ENCODE results near the gene TIAM1. TPM values are rescaled to one million over a fixed set of nuclear protein-coding genes. Genes with fewer than 3 reads are reported as not detected.

The TIAM1 gene
- total and polyA plus RNA-seq, 2 of the 8 experiments (the other 6 are each of a cell fraction or from before 2014, with no cell fraction given), result 10.1 to 30.7 TPM

DNA sequence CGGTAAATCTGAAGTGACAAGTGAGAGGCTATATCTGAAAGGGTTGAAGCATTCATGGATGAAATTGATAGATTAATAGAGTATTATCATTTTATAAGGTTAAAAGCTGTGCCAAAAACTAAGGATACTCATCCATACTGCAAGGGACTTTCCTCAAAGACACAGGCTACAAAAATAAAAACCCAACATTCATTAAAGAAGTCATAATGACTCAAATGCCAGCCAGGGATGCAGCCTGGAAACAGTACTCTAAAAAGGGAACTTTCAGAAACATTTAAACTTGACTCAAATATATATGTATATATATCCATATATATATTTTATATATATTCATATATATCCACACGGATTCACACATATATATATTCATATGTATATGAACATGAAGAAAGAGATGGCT lies 1.1 kb upstream of the TIAM1 start:
- Histone ChIP-seq H3K23ac (ENCODE audit: insufficient read length) (no peak overlapping the region), H4K91ac (replicated peaks; ENCODE audit: insufficient read length, low read length) (no peak overlapping the region), H3K79me2 (ENCODE audit: control insufficient read depth in 1 of 2, insufficient read depth in 2 of 2, low read length in 2 of 2) (peaks cover 0 to 12% of the 10 kb centered on the region in 2 experiments; a peak in 2 of 4 replicates), H4K5ac (ENCODE audit: insufficient read length, low read depth, low read length) (no peak overlapping the region), H3K4me2 (ENCODE audit: insufficient read depth in 1 of 2, low read depth in 2 of 2, low read length in 2 of 2) (no peak overlapping the region; a peak in 1 of 4 replicates), H3K14ac (ENCODE audit: insufficient read length) (no peak overlapping the region), H3K4me1 (replicated peaks in 1 of 4; ENCODE audit: control insufficient read depth in 3 of 4, insufficient read depth in 4 of 4, low read length in 3 of 4) (peaks cover 0 to 5% (median 3%) of the 10 kb centered on the region in 4 experiments; a peak in 3 of 7 replicates), H3K18ac (ENCODE audit: extremely low read depth, low read length) (no peak overlapping the region), H3K27me3 (replicated peaks in 1 of 4; ENCODE audit: control insufficient read depth in 3 of 4, extremely low read depth in 1 of 4, insufficient read depth in 3 of 4, low read length in 3 of 4) (peaks cover 0 to 2% (median 0%) of the 10 kb centered on the region in 4 experiments; a peak in 1 of 7 replicates), H3K9me3 (ENCODE audit: insufficient read depth in 2 of 2, low read depth in 1 of 2, low read length in 1 of 2) (no peaks in the 10 kb centered on the region), H2BK15ac (ENCODE audit: low read length) (no peak overlapping the region), H3K4ac (replicated peaks; ENCODE audit: insufficient read length, low read depth, low read length) (no peak overlapping the region), H2BK5ac (ENCODE audit: low read depth, low read length) (no peak overlapping the region), H3K23me2 (ENCODE audit: low read depth, low read length) (peaks cover 10% of the 10 kb centered on the region), H2AK5ac (ENCODE audit: low read depth, low read length) (no peak overlapping the region), H3K9ac (replicated peaks in 1 of 4; ENCODE audit: extremely low read depth in 1 of 4, low read depth in 3 of 4, low read length in 3 of 4) (no peak overlapping the region), H3K79me1 (ENCODE audit: low read depth, low read length) (no peaks in the 10 kb centered on the region; the same call in 1 of the 2 replicates), H4K8ac (ENCODE audit: extremely low read depth, insufficient read depth, low read length) (no peak overlapping the region), H4K20me1 (replicated peaks in 1 of 2; ENCODE audit: control insufficient read depth in 1 of 2, insufficient read depth in 2 of 2, low read length in 2 of 2) (peaks cover 0 to 4% of the 10 kb centered on the region in 2 experiments), H2BK120ac (replicated peaks; ENCODE audit: low read depth, low read length) (no peak overlapping the region), H2AFZ (ENCODE audit: low read length) (no peak overlapping the region), H3K56ac (replicated peaks; ENCODE audit: insufficient read length, low read depth, low read length) (no peak overlapping the region), H2BK20ac (ENCODE audit: low read length) (no peak overlapping the region), H3K27ac (ENCODE audit: low read depth, low read length) (no peak overlapping the region), H2BK12ac (ENCODE audit: low read depth, low read length) (no peak overlapping the region), H3K36me3 (ENCODE audit: control insufficient read depth in 2 of 4, insufficient read depth in 4 of 4, low read length in 3 of 4) (no peaks in the 10 kb centered on the region), H3K4me3 (ENCODE audit: extremely low read depth in 1 of 4, insufficient read depth in 2 of 4, low read depth in 3 of 4, low read length in 4 of 4) (no peak overlapping the region)
- FAIRE-seq (no peak), DNase-seq (ENCODE audit: low read depth in 1 of 2, low spot score in 2 of 2) (no peak)
- POLR2A ChIA-PET (ENCODE audit: partially characterized antibody), result no interaction called here
- CTCF ChIA-PET (ENCODE audit: partially characterized antibody), result no interaction called here
- no peak for TF ChIP-seq TBP (IDR thresholded peaks at IDR 0.05; ENCODE audit: low read depth, low read length)
- TF ChIP-seq SP4 (IDR thresholded peaks at IDR 0.05; ENCODE audit: low read length), result no peak
- no peak for TF ChIP-seq NRF1 (IDR thresholded peaks at IDR 0.05; ENCODE audit: low read depth, low read length)
- no peak for TF ChIP-seq CREB1 (IDR thresholded peaks at IDR 0.05)
- no peak for TF ChIP-seq POLR2A (IDR thresholded peaks at IDR 0.05; ENCODE audit: control extremely low read depth in 1 of 2, low read depth in 2 of 2, low read length in 2 of 2)
- no peak for TF ChIP-seq EGR1 (IDR thresholded peaks at IDR 0.05; ENCODE audit: borderline replicate concordance, low read depth, low read length)
- TF ChIP-seq CHD2 (IDR thresholded peaks at IDR 0.05; ENCODE audit: low read length), result no peak
- no peak for TF ChIP-seq SIN3A (conservative IDR thresholded peaks at IDR 0.05 in 1 of 2, IDR thresholded peaks at IDR 0.05 in 1 of 2; ENCODE audit: low read depth in 1 of 2, low read length in 2 of 2)
- TF ChIP-seq JUND (IDR thresholded peaks at IDR 0.05; ENCODE audit: low read length), result no peak
- no peak for TF ChIP-seq KDM1A (IDR thresholded peaks at IDR 0.05; ENCODE audit: borderline replicate concordance, low read length)
- no peak for TF ChIP-seq CEBPB (IDR thresholded peaks at IDR 0.05; ENCODE audit: low read depth, low read length)
- TF ChIP-seq RFX5 (IDR thresholded peaks at IDR 0.05; ENCODE audit: borderline replicate concordance, low read depth, low read length), result no peak
- no peak for TF ChIP-seq BRCA1 (IDR thresholded peaks at IDR 0.05; ENCODE audit: low read depth, low read length)
- TF ChIP-seq CHD1 (IDR thresholded peaks at IDR 0.05; ENCODE audit: low read depth, low read length), result no peak
- TF ChIP-seq SIRT6 (IDR thresholded peaks at IDR 0.05; ENCODE audit: low read length), result no peak
- WGBS, 2 experiments (ENCODE audit: extremely low coverage in 1 of 2, insufficient coverage in 1 of 2, insufficient read length in 1 of 2, insufficient replicate concordance in 2 of 2, low coverage in 1 of 2, low lambda C conversion rate in 2 of 2, missing lambda C conversion rate in 1 of 2), result 72% methylated on average over 2 of the region's 2 CpGs; no CpG with 5 or more reads in 1 of the 2 experiments
